ENCODE data around the gene CCDC27.

GRCh38 chr1:3734602-3735001 is 17.6 kb upstream of the CCDC27 start:
- TF ChIP-seq EZH2phosphoT487 (IDR thresholded peaks at IDR 0.05; ENCODE audit: borderline replicate concordance, low read length) (no peak), CTCF (IDR thresholded peaks at IDR 0.05; ENCODE audit: low read depth, low read length, poor library complexity, severe bottlenecking) (no peak)

Data from DOHH2 (cell line).